Stromal cell of bone marrow (primary cell): Measurements from ENCODE around the gene SYPL1.
"Not testable (repeated sequence)": the region's sequence is repeated elsewhere in the genome, so short reads cannot be mapped to it uniquely, and the experiment has no call there.

Experiments used
- DNase-seq: peaks from one replicate; pipeline ENCODE4 v3.0.0-alpha.2; 2012; ENCODE audit warnings: low read depth

Gene SYPL1

GRCh38 chr7:106112118-106112971 lies at the start of gene SYPL1:
TSS of gene SYPL1 (minus strand) at chr7:106112312. CDS start at chr7:106112208, 104 bp downstream.
- peak; percentile 80 for DNase-seq

- DNase-seq = no peak
Measured at GRCh38 chr7:106155027-106155426, 42.9 kb upstream of the SYPL1 start.

- DNase-seq = peak; percentile 62
Measured at GRCh38 chr7:106153891-106154449, 41.9 kb upstream of the SYPL1 start.

GRCh38 chr7:106152313-106152665 lies 40.2 kb upstream of the SYPL1 start:
- no peak for DNase-seq

GRCh38 chr7:106151459-106152312 lies 39.6 kb upstream of the SYPL1 start:
- no peak for DNase-seq

GRCh38 chr7:106143711-106144337 lies 31.7 kb upstream of the SYPL1 start:
- no peak for DNase-seq

- DNase-seq = no peak
Measured at GRCh38 chr7:106142136-106142535, 30.0 kb upstream of the SYPL1 start.

- DNase-seq = no peak
Measured at GRCh38 chr7:106140406-106141173, 28.5 kb upstream of the SYPL1 start.

GRCh38 chr7:106139265-106140251 lies 27.4 kb upstream of the SYPL1 start:
- peak; percentile 31 for DNase-seq

GRCh38 chr7:106138776-106139175 lies 26.7 kb upstream of the SYPL1 start:
- no peak for DNase-seq

GRCh38 chr7:106138181-106138580 lies 26.1 kb upstream of the SYPL1 start:
- not testable (repeated sequence) for DNase-seq

- no peak for DNase-seq
Measured at GRCh38 chr7:106134241-106134640, 22.1 kb upstream of the SYPL1 start.

- DNase-seq = no peak
Measured at GRCh38 chr7:106129291-106129690, 17.2 kb upstream of the SYPL1 start.

- no peak for DNase-seq
Measured at GRCh38 chr7:106128836-106129235, 16.7 kb upstream of the SYPL1 start.

GRCh38 chr7:106127984-106128780 lies 16.1 kb upstream of the SYPL1 start:
- no peak for DNase-seq

- DNase-seq = no peak
Measured at GRCh38 chr7:106126170-106126938, 14.2 kb upstream of the SYPL1 start.

- DNase-seq = peak; percentile 63
Measured at GRCh38 chr7:106125417-106125816, 13.3 kb upstream of the SYPL1 start.

- DNase-seq = no peak
Measured at GRCh38 chr7:106124186-106124585, 12.1 kb upstream of the SYPL1 start.

GRCh38 chr7:106122713-106123112 lies 10.6 kb upstream of the SYPL1 start:
- no peak for DNase-seq
